Measurements from ENCODE around the gene PLA2G3. TPM values are rescaled to one million over a fixed set of nuclear protein-coding genes. Genes with fewer than 3 reads are reported as not detected.

Gene PLA2G3
- total RNA-seq, 2 experiments from 2014 or later = not detected

DNA sequence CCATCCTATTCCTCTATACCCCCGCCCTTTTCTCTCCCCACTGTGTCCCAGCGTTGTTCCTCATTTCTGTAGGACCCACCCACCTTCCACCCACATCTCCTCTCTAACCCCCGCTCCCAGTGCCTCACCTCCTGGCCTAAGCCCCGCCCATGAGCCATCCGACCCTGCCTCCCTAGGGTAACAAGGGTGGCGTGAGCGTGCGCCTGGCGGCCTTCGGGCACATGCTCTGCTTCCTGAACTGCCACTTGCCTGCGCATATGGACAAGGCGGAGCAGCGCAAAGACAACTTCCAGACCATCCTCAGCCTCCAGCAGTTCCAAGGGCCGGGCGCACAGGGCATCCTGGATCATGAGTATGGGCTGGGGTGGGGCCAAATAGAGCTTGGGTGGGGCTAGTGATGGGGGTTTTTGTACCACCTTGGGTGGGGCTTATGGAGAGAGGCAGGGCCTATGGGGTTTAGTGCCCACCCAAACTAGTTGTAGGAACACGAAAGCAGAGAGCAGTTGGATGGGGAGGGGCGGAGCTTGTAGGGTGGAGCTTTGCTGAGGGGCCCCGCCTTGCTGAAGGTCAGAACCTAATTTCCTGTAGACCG, 13.0 kb downstream of the PLA2G3 start:
- no peak overlapping the region for H3K4me3 Mint-ChIP-seq
- H3K27ac Mint-ChIP-seq = no peak overlapping the region
- no peaks in the 10 kb centered on the region for H3K9me3 Mint-ChIP-seq
- no peaks in the 10 kb centered on the region for H3K4me1 Mint-ChIP-seq
- no peak for DNase-seq
- CTCF ChIA-PET = interaction anchor here (1.0 to 1.5 kb wide), 2 partner anchors 13 to 15 kb away, joined by 3 read pairs; partner anchors contain the start of gene PLA2G3
- no peaks in the 10 kb centered on the region for H3K27me3 Mint-ChIP-seq
- POLR2A ChIA-PET = no interaction called here
- no peaks in the 10 kb centered on the region for H3K36me3 Mint-ChIP-seq (ENCODE audit: low read depth)

DNA sequence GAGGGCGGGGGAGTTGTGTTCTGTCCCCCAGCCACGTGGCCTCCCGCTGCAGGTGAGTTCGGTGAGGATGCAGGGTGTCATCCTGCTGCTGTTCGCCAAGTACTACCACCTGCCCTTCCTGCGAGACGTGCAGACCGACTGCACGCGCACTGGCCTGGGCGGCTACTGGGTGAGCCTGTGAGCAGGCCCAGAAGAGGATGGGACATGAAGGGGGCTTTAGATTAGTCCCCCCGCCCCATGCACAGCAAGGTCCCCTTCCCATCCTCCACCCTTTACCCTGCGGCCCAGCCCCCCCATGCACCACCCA, 13.5 kb downstream of the PLA2G3 start:
- H3K27ac Mint-ChIP-seq = no peak overlapping the region
- no peaks in the 10 kb centered on the region for H3K4me1 Mint-ChIP-seq
- H3K36me3 Mint-ChIP-seq (ENCODE audit: low read depth) = no peaks in the 10 kb centered on the region
- no peak for DNase-seq
- no peak overlapping the region for H3K4me3 Mint-ChIP-seq
- ChIA-PET CTCF (no interaction called here), POLR2A (no interaction called here)
- no peaks in the 10 kb centered on the region for H3K27me3 Mint-ChIP-seq
- no peaks in the 10 kb centered on the region for H3K9me3 Mint-ChIP-seq

DNA sequence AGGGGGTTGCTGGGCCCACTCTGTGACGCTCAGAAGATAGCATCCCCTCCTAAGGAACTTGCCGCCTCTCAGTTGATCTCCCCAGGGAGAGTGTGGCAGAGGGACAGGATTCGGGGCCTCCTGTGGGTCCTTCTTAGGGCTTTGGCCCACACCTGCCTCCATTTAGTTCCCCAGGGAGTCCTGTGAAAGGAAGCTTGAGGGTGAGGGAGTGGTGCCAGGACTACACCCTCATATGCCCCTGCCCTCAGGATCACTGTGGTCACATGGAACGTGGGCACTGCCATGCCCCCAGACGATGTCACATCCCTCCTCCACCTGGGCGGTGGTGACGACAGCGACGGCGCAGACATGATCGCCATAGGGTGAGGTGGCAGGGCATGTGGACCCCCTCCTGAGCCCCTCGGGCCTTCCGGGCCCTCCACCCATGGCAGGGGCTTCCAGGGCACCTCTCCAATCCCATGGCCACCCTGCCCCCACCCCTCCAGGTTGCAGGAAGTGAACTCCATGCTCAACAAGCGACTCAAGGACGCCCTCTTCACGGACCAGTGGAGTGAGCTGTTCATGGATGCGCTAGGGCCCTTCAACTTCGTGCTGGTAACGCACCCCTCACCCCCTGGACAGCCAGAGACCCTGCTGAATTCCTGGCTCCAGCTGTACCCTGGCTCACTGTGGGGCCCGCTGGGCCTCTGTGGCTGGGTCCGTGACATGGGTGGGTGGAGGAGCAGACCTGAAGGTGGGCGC, 14.0 kb downstream of the PLA2G3 start:
- H3K27me3 Mint-ChIP-seq = no peaks in the 10 kb centered on the region
- H3K36me3 Mint-ChIP-seq (ENCODE audit: low read depth) = no peaks in the 10 kb centered on the region
- DNase-seq = no peak
- H3K27ac Mint-ChIP-seq = no peak overlapping the region
- ChIA-PET CTCF (no interaction called here), POLR2A (no interaction called here)
- H3K4me3 Mint-ChIP-seq = no peak overlapping the region
- no peaks in the 10 kb centered on the region for H3K4me1 Mint-ChIP-seq
- no peaks in the 10 kb centered on the region for H3K9me3 Mint-ChIP-seq

DNA sequence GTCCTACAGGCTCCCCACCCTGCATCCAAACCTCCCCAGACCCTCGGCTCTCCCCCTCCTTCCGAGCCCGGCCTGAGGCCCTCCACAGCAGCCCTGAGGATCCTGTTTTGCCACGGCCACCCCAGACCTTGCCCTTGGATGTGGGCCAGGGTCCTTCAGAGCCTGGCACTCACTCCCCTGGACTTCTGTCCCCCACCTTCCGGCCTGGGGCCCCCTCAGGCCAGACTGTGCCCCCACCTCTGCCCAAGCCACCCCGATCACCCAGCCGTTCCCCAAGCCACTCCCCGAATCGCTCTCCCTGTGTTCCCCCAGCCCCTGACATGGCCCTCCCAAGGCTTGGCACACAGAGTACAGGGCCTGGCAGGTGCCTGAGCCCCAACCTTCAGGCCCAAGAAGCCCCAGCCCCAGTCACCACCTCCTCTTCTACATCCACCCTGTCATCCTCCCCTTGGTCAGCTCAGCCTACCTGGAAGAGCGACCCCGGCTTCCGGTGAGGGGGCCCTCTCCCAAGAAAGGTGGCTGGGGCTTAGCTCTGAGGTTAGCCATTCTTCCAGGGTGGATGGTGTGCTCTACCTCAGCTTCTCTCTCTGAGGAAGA, 14.7 kb downstream of the PLA2G3 start:
- H3K27ac Mint-ChIP-seq = no peak overlapping the region
- POLR2A ChIA-PET = no interaction called here
- H3K9me3 Mint-ChIP-seq = no peaks in the 10 kb centered on the region
- no peaks in the 10 kb centered on the region for H3K4me1 Mint-ChIP-seq
- CTCF ChIA-PET = no interaction called here
- no peaks in the 10 kb centered on the region for H3K27me3 Mint-ChIP-seq
- no peak overlapping the region for H3K4me3 Mint-ChIP-seq
- no peaks in the 10 kb centered on the region for H3K36me3 Mint-ChIP-seq (ENCODE audit: low read depth)
- no peak for DNase-seq

DNA sequence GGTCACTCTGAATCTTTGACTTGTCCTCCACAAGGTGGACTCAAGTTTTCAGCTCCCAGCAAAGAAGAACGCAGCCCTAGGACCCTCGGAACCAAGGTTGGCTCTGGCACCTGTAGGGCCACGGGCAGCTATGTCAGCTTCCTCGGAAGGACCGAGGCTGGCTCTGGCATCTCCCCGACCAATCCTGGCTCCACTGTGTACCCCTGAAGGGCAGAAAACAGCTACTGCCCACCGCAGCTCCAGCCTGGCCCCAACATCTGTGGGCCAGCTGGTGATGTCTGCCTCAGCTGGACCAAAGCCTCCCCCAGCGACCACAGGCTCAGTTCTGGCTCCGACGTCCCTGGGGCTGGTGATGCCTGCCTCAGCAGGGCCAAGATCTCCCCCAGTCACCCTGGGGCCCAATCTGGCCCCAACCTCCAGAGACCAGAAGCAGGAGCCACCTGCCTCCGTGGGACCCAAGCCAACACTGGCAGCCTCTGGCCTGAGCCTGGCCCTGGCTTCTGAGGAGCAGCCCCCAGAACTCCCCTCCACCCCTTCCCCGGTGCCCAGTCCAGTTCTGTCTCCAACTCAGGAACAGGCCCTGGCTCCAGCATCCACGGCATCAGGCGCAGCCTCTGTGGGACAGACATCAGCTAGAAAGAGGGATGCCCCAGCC, 15.4 kb downstream of the PLA2G3 start:
- no peak for DNase-seq
- ChIA-PET CTCF (interaction anchor here (0.9 kb wide), 1 partner anchor 18 kb away, joined by 4 read pairs; the partner anchor contains the start of gene SELENOM), POLR2A (interaction anchor here (0.6 kb wide), 1 partner anchor 93 kb away, joined by 6 read pairs; no protein-coding TSS in a partner anchor)
- Mint-ChIP-seq H3K27ac (no peak overlapping the region), H3K27me3 (no peaks in the 10 kb centered on the region), H3K4me3 (no peak overlapping the region), H3K9me3 (no peaks in the 10 kb centered on the region), H3K4me1 (no peaks in the 10 kb centered on the region), H3K36me3 (ENCODE audit: low read depth) (no peaks in the 10 kb centered on the region)

DNA sequence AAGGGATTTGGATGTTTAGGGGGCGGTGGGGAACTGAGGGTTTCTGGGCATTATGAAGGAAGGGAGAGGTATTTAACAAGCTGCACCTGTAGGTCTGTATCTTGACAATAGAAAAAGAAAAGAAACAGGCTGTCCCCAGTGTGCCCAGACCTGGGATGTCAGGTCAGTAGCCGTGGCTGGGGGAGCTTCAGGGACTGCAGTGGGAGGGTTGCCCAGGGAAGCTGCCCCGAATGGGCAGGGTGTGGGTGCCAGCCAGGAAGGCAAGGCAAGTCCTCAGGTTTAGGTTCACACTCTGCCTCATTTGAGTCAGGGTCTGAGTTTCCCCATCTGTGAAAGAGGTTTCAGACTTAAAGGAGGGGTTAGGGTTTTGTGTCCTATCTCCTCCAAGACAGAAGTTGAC, 16.0 kb downstream of the PLA2G3 start:
- Mint-ChIP-seq H3K9me3 (no peaks in the 10 kb centered on the region), H3K27ac (no peak overlapping the region), H3K4me1 (no peaks in the 10 kb centered on the region), H3K36me3 (ENCODE audit: low read depth) (no peaks in the 10 kb centered on the region), H3K4me3 (no peak overlapping the region), H3K27me3 (no peaks in the 10 kb centered on the region)
- ChIA-PET POLR2A (interaction anchor here (0.6 kb wide), 1 partner anchor 94 kb away, joined by 6 read pairs; no protein-coding TSS in a partner anchor), CTCF (interaction anchor here (0.8 to 0.9 kb wide), 2 partner anchors 17 to 213 kb away, joined by 3 to 4 read pairs; partner anchors contain the start of gene SELENOM)
- DNase-seq = no peak

DNA sequence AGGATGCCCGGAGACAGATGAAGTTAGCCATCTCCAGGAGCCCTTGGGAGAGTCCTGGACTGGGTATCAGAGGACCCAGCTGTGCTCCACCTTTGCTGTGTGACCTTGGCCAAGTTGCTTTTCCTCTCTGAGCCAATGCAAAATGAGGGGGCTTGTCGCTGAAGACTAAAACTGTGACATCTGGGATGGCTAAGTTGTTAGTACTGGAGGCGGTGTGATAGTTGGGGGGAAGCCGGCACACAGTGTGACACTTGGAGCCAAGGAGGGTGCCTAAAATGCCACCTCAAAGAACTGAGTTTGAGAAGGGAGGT, 17.1 kb downstream of the PLA2G3 start:
- H3K4me1 Mint-ChIP-seq = no peaks in the 10 kb centered on the region
- H3K9me3 Mint-ChIP-seq = no peaks in the 10 kb centered on the region
- POLR2A ChIA-PET = no interaction called here
- no peaks in the 10 kb centered on the region for H3K36me3 Mint-ChIP-seq (ENCODE audit: low read depth)
- no peaks in the 10 kb centered on the region for H3K27me3 Mint-ChIP-seq
- no peak overlapping the region for H3K4me3 Mint-ChIP-seq
- no peak overlapping the region for H3K27ac Mint-ChIP-seq
- DNase-seq = no peak
- CTCF ChIA-PET = interaction anchor here (1.6 kb wide), 1 partner anchor 13 kb away, joined by 3 read pairs; no protein-coding TSS in a partner anchor

DNA sequence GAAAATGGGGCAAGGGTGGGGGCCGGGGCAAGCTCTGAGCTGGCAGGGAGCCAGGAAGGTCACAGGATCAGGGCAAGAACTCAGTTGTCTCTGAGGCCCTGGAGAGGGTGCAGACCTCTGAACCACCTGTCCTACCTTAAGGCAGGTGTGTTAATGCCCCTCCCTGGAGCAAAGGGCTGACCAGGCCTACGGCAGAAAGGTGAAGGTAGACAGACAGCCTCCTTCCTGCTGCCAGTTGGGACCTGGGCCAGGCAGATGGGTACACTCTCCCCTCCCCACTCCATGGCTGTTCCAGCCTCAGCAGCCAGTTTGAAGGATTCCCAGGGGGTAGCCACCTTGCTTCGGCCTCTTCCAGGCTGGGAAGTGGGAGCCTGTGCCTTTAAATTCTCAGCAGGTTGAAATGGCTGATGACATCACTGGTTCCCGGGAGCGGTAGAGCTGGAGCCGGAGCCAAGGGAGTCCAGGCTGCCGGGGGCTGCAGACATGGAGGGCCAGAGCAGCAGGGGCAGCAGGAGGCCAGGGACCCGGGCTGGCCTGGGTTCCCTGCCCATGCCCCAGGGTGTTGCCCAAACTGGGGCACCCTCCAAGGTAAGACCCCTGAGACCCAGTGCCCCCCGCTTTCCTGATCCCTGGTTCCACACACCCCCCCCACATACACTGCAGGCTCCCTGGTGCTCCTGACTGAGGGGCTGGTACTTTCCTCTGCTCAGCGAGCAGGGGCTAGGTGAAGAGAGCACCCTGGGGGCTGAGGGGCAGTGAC, 17.6 kb downstream of the PLA2G3 start, which contains the start of gene INPP5J:
TSS of gene INPP5J (plus strand) at position 435 of the 760 bp plus-strand sequence. CDS start at position 484, 49 bp downstream.
- Mint-ChIP-seq H3K27ac (no peak within 1 kb of the TSS), H3K9me3 (no peaks in the 10 kb centered on the region), H3K4me3 (no peak within 1 kb of the TSS), H3K27me3 (no peaks in the 10 kb centered on the region), H3K36me3 (ENCODE audit: low read depth) (no peaks in the 10 kb centered on the region), H3K4me1 (no peaks in the 10 kb centered on the region)
- ChIA-PET CTCF (interaction anchor here (0.5 to 1.6 kb wide), 2 partner anchors 13 to 185 kb away, joined by 3 read pairs; no protein-coding TSS in a partner anchor), POLR2A (no interaction called here)
- no peak for DNase-seq

DNA sequence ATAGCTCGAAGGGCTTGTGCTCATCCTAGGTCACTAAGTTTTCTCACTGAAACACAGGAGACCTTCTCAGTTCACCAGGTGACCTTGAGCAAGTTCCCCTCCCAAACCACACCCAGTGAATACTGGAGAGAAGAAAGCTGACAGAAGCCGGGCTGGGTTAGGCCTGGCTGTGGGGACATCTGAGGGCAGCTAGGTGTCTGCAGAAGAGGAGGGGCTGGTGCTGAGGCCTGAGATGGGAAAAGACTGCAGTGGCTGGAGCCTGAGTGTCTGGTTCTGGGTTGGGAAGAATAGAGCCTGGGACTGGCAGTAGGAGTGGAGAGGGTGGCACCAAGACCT, 18.1 kb downstream of the PLA2G3 start:
- no peaks in the 10 kb centered on the region for H3K4me1 Mint-ChIP-seq
- no peak overlapping the region for H3K4me3 Mint-ChIP-seq
- CTCF ChIA-PET = interaction anchor here (0.5 to 1.6 kb wide), 2 partner anchors 12 to 184 kb away, joined by 3 read pairs; no protein-coding TSS in a partner anchor
- no peak overlapping the region for H3K27ac Mint-ChIP-seq
- DNase-seq = no peak
- H3K9me3 Mint-ChIP-seq = no peaks in the 10 kb centered on the region
- no peaks in the 10 kb centered on the region for H3K36me3 Mint-ChIP-seq (ENCODE audit: low read depth)
- no peaks in the 10 kb centered on the region for H3K27me3 Mint-ChIP-seq
- POLR2A ChIA-PET = no interaction called here

DNA sequence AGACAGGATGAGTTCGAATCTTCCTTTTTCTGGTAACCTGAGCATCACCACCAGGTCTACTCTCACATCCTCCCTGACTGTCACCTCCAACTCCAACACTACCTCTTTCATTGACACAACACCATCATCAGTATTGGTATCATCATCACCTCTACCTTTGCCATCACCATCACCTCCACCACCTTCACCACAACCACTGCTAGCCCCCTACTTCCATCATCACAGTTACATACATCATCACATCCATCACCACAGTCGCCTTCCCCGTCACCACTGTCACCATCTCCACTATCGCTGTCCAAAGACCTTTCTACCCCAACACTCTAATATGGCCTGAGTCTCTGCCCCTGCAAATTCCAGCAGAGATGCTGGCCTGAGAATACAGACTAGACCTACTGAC, 18.9 kb downstream of the PLA2G3 start:
- no peaks in the 10 kb centered on the region for H3K27me3 Mint-ChIP-seq
- no peak overlapping the region for H3K27ac Mint-ChIP-seq
- H3K4me3 Mint-ChIP-seq = no peak overlapping the region
- ChIA-PET CTCF (no interaction called here), POLR2A (no interaction called here)
- H3K4me1 Mint-ChIP-seq = no peaks in the 10 kb centered on the region
- H3K9me3 Mint-ChIP-seq = no peaks in the 10 kb centered on the region
- H3K36me3 Mint-ChIP-seq (ENCODE audit: low read depth) = no peaks in the 10 kb centered on the region
- no peak for DNase-seq

DNA sequence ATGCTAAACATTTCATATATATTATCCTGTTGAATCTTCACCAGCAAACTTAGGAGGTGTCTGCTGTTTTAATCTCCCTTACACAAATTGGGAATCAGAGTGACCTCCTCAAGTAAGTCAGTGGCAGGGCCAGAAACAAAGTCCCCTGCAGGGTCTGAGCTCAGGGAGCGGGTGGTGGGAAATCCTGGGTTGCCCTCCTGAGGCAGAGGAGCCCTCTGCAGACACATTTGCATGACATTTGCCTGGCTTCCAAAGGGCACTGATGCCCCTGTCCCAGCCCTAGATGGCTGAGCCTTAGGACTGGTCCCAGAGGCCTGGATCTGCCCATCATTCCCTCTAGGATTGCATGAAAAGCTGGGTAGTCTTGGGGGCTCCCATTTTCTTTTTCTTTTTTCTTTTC, 19.7 kb downstream of the PLA2G3 start:
- H3K4me3 Mint-ChIP-seq = no peak overlapping the region
- no peak overlapping the region for H3K27ac Mint-ChIP-seq
- ChIA-PET CTCF (no interaction called here), POLR2A (no interaction called here)
- no peaks in the 10 kb centered on the region for H3K36me3 Mint-ChIP-seq (ENCODE audit: low read depth)
- no peaks in the 10 kb centered on the region for H3K9me3 Mint-ChIP-seq
- DNase-seq = no peak
- H3K4me1 Mint-ChIP-seq = no peaks in the 10 kb centered on the region
- H3K27me3 Mint-ChIP-seq = no peaks in the 10 kb centered on the region

DNA sequence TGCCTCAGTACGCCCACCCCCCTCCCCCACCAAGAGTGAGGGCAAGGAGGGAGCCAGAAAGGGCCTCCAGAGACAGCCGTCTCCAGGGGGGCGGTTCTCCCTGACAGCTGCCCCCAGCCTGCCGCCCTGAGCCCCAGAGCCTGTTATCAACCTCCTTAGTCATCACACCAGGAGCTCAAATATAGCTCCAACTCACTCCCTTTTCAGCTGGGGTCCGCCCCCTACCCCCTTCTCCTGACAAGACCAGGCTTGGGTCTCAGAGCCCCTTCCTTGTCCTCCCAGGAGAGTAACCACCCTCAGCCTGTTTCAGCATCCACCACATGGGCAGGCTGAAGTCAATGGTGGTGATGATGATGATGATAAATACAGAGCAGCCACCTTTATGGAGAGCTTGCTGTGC, 20.1 kb downstream of the PLA2G3 start:
- H3K4me1 Mint-ChIP-seq = no peaks in the 10 kb centered on the region
- no peak for DNase-seq
- no peaks in the 10 kb centered on the region for H3K9me3 Mint-ChIP-seq
- POLR2A ChIA-PET = no interaction called here
- H3K4me3 Mint-ChIP-seq = no peak overlapping the region
- no peak overlapping the region for H3K27ac Mint-ChIP-seq
- CTCF ChIA-PET = no interaction called here
- no peaks in the 10 kb centered on the region for H3K36me3 Mint-ChIP-seq (ENCODE audit: low read depth)
- H3K27me3 Mint-ChIP-seq = no peaks in the 10 kb centered on the region

Data from activated CD4-positive, alpha-beta T cell treated with anti-CD3 and anti-CD28 coated beads, Interleukin-2, amount 10 ng/mL, durations not matched to agents 7 days and 5 days (primary cell).